GM12878 (cell line): ENCODE results near the gene UBASH3A. TPM values are rescaled to one million over a fixed set of nuclear protein-coding genes. Genes with fewer than 3 reads are reported as not detected.

Experiments
- BCLAF1 ChIP-seq: fragments of 450-650 bp; IDR thresholded peaks from 2 replicates; pipeline ENCODE4 v1.6.1; 2017; ENCODE audit warnings: antibody characterized with exemption, mild to moderate bottlenecking, moderate library complexity
- CBFB ChIP-seq: IDR thresholded peaks from 2 replicates; pipeline ENCODE4 v1.6.1; 2016; ENCODE audit warnings: antibody characterized with exemption, low read depth
- CREB1 ChIP-seq: IDR thresholded peaks from 2 replicates; pipeline ENCODE4 v1.6.1; 2012; ENCODE audit warnings: low read depth, mild to moderate bottlenecking, inconsistent platforms
- CREM ChIP-seq: IDR thresholded peaks from 2 replicates; pipeline ENCODE4 v1.6.1; 2014; ENCODE audit warnings: antibody characterized with exemption, low read depth
- ETV6 ChIP-seq, 2 experiments: fragments of 450-650 bp in 1 of 2; IDR thresholded peaks in 1 of 2; conservative IDR thresholded peaks in 1 of 2; 2 replicates each; pipeline ENCODE4 v1.6.1; 2014; ENCODE audit warnings: antibody characterized with exemption in 1 of 2, borderline replicate concordance in 1 of 2, low read depth in 1 of 2, mild to moderate bottlenecking in 1 of 2, moderate library complexity in 1 of 2
- RAD51 ChIP-seq: fragments of 450-650 bp; IDR thresholded peaks from 2 replicates; pipeline ENCODE4 v1.6.1; 2016; ENCODE audit warnings: moderate library complexity, mild to moderate bottlenecking, inconsistent platforms
- RBBP5 ChIP-seq: fragments of 200-600 bp; sonication (generic); conservative IDR thresholded peaks from 2 replicates; pipeline ENCODE4 v1.6.1; 2016
- RFX5 ChIP-seq: IDR thresholded peaks from 2 replicates; pipeline ENCODE4 v1.6.1; 2011; ENCODE audit warnings: low read depth, low read length, improper control_type of control experiment
- SRF ChIP-seq, 2 experiments: IDR thresholded peaks; 2 replicates each; pipeline ENCODE4 v1.6.1; 2011; ENCODE audit warnings: low read depth in 2 of 2, low read length in 2 of 2, mild to moderate bottlenecking in 1 of 2, moderate library complexity in 1 of 2
- TCF12 ChIP-seq: IDR thresholded peaks from 2 replicates; pipeline ENCODE4 v1.6.1; 2011; ENCODE audit warnings: low read depth, mild to moderate bottlenecking, low read length
- ZBTB4 ChIP-seq: fragments of 450-650 bp; formaldehyde crosslinking; IDR thresholded peaks from 2 replicates; pipeline ENCODE4 v1.4.0; 2022; ENCODE audit warnings: mild to moderate bottlenecking, moderate library complexity
- polyA plus RNA-seq, 11 experiments: library from polyadenylated mRNA; depleted of rRNA in 4 of 11; unstranded in 6 of 11; stranded (reverse) in 5 of 11; fragments of >200 nt; fragmentation: Nextera tagmentation in 4 of 11; fragmentation: Illumina TruSeq in 1 of 11; extraction: Ambion mirVana in 4 of 11; extraction: Trizol in 1 of 11; gene quantifications; 1 replicate in 1 of 11; 2 replicates in 10 of 11; pipeline versions ENCODE4 v1.2.1 to v1.2.3, GENCODE V29; 2011 to 2016; ENCODE audit warnings: inconsistent platforms in 2 of 11, missing spikeins in 2 of 11, low read depth in 1 of 11
- total RNA-seq, 4 experiments: library from RNA; depleted of rRNA in 3 of 4; stranded (reverse); fragments of >200 nt in 3 of 4; fragmentation: Illumina TruSeq in 1 of 4; extraction: Trizol in 1 of 4; gene quantifications; 2 replicates each; pipeline versions ENCODE4 v1.2.1 to v1.2.3, GENCODE V29; 2013 to 2021
- TF ChIP-seq, protein P1 (sequence below): fragments of 450-650 bp; IDR thresholded peaks from 2 replicates; pipeline ENCODE4 v1.6.1; 2016; ENCODE audit warnings: mild to moderate bottlenecking
- TF ChIP-seq, protein P2 (sequence below): fragments of 450-650 bp; IDR thresholded peaks from 2 replicates; pipeline ENCODE4 v1.6.1; 2018; ENCODE audit warnings: borderline replicate concordance, mild to moderate bottlenecking; ENCODE audit not compliant: partially characterized antibody
- TF ChIP-seq, protein P3 (sequence below): IDR thresholded peaks from 2 replicates; pipeline ENCODE4 v1.6.1; 2012; ENCODE audit warnings: mild to moderate bottlenecking, low read depth, low read length

Gene UBASH3A
- total and polyA plus RNA-seq, 10 of the 15 experiments (the other 5 are each of a cell fraction or from before 2014, with no cell fraction given), result 0.04 to 0.39 (median 0.23) TPM; not detected in 1

DNA sequence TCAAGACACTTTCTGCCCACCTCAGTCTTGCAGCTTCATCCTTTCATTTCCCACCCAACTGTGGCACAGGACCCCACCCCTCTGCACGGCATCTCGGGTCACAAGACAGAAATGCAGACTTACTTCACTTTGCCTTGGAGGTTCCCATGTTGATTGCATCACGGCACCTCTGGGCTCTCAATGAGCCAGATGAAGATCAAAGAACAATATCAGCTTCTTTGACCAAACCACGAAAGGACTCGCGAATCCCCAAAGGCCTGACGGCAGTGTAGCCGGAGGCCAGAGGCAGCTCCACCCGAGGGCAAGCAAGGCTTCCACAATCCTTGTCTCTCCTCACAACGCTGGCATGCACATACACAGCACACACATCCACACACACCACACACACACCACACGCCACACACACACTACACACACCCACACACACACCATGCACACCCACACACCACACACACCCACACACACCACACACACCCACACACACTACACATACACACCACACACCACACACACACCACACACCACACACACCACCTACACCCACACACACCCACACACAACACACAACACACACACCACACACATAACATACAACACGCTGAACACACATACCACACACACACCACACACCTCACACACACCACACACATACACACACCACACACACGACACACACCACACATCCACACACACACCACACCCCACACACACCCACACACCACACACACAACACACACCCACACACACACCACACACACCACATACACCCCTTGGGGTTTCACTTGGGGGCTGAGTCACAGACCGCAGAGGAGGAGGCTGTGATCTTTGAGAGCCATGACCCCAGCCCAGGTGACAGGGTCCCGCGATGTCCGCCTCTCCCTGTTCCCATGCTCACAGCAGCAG lies 35.8 kb downstream of the UBASH3A start (continued):
- TF ChIP-seq BCLAF1, result no peak
- no peak for TF ChIP-seq RBBP5
- TF ChIP-seq ZBTB4 (CRISPR knock-in tag), result no peak
- TF ChIP-seq TCF12, result peak; percentile 70; the same call in 1 of the 2 replicates
- TF ChIP-seq, protein P1, sequence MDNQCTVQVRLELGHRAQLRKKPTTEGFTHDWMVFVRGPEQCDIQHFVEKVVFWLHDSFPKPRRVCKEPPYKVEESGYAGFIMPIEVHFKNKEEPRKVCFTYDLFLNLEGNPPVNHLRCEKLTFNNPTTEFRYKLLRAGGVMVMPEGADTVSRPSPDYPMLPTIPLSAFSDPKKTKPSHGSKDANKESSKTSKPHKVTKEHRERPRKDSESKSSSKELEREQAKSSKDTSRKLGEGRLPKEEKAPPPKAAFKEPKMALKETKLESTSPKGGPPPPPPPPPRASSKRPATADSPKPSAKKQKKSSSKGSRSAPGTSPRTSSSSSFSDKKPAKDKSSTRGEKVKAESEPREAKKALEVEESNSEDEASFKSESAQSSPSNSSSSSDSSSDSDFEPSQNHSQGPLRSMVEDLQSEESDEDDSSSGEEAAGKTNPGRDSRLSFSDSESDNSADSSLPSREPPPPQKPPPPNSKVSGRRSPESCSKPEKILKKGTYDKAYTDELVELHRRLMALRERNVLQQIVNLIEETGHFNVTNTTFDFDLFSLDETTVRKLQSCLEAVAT, result peak; percentile 99
- TF ChIP-seq RFX5, result no peak
- TF ChIP-seq RAD51, result no peak
- TF ChIP-seq, protein P2, sequence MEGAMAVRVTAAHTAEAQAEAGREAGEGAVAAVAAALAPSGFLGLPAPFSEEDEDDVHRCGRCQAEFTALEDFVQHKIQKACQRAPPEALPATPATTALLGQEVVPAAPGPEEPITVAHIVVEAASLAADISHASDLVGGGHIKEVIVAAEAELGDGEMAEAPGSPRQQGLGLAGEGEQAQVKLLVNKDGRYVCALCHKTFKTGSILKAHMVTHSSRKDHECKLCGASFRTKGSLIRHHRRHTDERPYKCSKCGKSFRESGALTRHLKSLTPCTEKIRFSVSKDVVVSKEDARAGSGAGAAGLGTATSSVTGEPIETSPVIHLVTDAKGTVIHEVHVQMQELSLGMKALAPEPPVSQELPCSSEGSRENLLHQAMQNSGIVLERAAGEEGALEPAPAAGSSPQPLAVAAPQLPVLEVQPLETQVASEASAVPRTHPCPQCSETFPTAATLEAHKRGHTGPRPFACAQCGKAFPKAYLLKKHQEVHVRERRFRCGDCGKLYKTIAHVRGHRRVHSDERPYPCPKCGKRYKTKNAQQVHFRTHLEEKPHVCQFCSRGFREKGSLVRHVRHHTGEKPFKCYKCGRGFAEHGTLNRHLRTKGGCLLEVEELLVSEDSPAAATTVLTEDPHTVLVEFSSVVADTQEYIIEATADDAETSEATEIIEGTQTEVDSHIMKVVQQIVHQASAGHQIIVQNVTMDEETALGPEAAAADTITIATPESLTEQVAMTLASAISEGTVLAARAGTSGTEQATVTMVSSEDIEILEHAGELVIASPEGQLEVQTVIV, result no peak
- TF ChIP-seq, protein P3, sequence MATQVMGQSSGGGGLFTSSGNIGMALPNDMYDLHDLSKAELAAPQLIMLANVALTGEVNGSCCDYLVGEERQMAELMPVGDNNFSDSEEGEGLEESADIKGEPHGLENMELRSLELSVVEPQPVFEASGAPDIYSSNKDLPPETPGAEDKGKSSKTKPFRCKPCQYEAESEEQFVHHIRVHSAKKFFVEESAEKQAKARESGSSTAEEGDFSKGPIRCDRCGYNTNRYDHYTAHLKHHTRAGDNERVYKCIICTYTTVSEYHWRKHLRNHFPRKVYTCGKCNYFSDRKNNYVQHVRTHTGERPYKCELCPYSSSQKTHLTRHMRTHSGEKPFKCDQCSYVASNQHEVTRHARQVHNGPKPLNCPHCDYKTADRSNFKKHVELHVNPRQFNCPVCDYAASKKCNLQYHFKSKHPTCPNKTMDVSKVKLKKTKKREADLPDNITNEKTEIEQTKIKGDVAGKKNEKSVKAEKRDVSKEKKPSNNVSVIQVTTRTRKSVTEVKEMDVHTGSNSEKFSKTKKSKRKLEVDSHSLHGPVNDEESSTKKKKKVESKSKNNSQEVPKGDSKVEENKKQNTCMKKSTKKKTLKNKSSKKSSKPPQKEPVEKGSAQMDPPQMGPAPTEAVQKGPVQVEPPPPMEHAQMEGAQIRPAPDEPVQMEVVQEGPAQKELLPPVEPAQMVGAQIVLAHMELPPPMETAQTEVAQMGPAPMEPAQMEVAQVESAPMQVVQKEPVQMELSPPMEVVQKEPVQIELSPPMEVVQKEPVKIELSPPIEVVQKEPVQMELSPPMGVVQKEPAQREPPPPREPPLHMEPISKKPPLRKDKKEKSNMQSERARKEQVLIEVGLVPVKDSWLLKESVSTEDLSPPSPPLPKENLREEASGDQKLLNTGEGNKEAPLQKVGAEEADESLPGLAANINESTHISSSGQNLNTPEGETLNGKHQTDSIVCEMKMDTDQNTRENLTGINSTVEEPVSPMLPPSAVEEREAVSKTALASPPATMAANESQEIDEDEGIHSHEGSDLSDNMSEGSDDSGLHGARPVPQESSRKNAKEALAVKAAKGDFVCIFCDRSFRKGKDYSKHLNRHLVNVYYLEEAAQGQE, result no peak
- TF ChIP-seq SRF (IDR thresholded peaks at IDR 0.05; ENCODE audit: low read depth in 2 of 2, low read length in 2 of 2), result no peak
- no peak; the same call in none of the 2 replicates for TF ChIP-seq CBFB
- peak; percentile 74; the same call in 1 of the 2 replicates for TF ChIP-seq CREM
- TF ChIP-seq CREB1, result 0 out of 2 replicates have a peak, but pooled peaks have one; percentile 34
- TF ChIP-seq ETV6 (conservative IDR thresholded peaks at IDR 0.05 in 1 of 2, IDR thresholded peaks at IDR 0.05 in 1 of 2; ENCODE audit: borderline replicate concordance in 1 of 2, low read depth in 1 of 2), result peak in 1 of 2 experiments; percentile 55; a peak in 2 of 4 replicates
